Heart left ventricle (tissue), 16 donors: Measurements from ENCODE around the gene MGLL. TPM values are rescaled to one million over a fixed set of nuclear protein-coding genes. Genes with fewer than 3 reads are reported as not detected.

Experiments
- ATAC-seq, 4 donors: fragments of 200-7000 bp; cut with Tn5 transposase; one replicate each; pipeline ENCODE4 v1.9.1; 2020 to 2022; ENCODE audit warnings: moderate library complexity in 4 of 4, mild to moderate bottlenecking in 3 of 4, moderate number of reproducible peaks in 1 of 4
- DNase-seq, 5 donors: peaks; one replicate each; pipeline ENCODE4 v3.0.0-alpha.2; 2020
- H3K27ac ChIP-seq, 12 donors: fragments of 200-600 bp; sonication (generic) in 4 of 12; one replicate each; pipeline versions ENCODE4 v1.5.0 to v1.8.0; 2016 to 2022; ENCODE audit warnings: mild to moderate bottlenecking in 2 of 12
- H3K27me3 ChIP-seq, 9 donors: fragments of 200-600 bp; sonication (generic) in 2 of 9; one replicate each; pipeline versions ENCODE4 v1.5.1 to v1.8.0; 2016 to 2022; ENCODE audit warnings: mild to moderate bottlenecking in 3 of 9
- H3K36me3 ChIP-seq, 9 donors: fragments of 200-600 bp; sonication (generic) in 2 of 9; one replicate each; pipeline versions ENCODE4 v1.5.0 to v1.8.0; 2018 to 2022; ENCODE audit warnings: mild to moderate bottlenecking in 2 of 9
- H3K4me1 ChIP-seq, 12 donors: fragments of 200-600 bp; sonication (generic) in 4 of 12; one replicate each; pipeline versions ENCODE4 v1.5.0 to v1.8.0; 2016 to 2022; ENCODE audit warnings: mild to moderate bottlenecking in 3 of 12
- H3K4me3 ChIP-seq, 12 donors: fragments of 200-600 bp; sonication (generic) in 4 of 12; one replicate each; pipeline versions ENCODE4 v1.5.0 to v1.8.0; 2017 to 2022; ENCODE audit warnings: mild to moderate bottlenecking in 9 of 12, moderate library complexity in 4 of 12
- H3K9me3 ChIP-seq, 12 donors: fragments of 200-600 bp; sonication (generic) in 4 of 12; one replicate each; pipeline versions ENCODE4 v1.5.0 to v1.8.0; 2016 to 2022; ENCODE audit warnings: mild to moderate bottlenecking in 1 of 12
- CTCF ChIP-seq, 12 donors: fragments of 200-600 bp; sonication (generic) in 4 of 12; IDR thresholded peaks; one replicate each; pipeline versions ENCODE4 v1.5.0 to v1.8.0; 2018 to 2022; ENCODE audit warnings: antibody characterized with exemption in 12 of 12, mild to moderate bottlenecking in 5 of 12
- POLR2A ChIP-seq, 2 donors: fragments of 450-650 bp; IDR thresholded peaks; one replicate each; pipeline ENCODE4 v1.6.1; 2017; ENCODE audit warnings: antibody characterized with exemption in 2 of 2, mild to moderate bottlenecking in 2 of 2, moderate library complexity in 2 of 2
- WGBS, 4 donors: extraction: QIAGEN DNeasy Blood & Tissue Kit in 2 of 4; methylation state at CpG; one replicate each; pipeline versions ENCODE4 v1.1.5 to v1.1.7; 2013 to 2018; 5-methylcytosine and 5-hydroxymethylcytosine counted together
- intact Hi-C, 10 donors: fragments of 100-400 bp; cut with DNase I; formaldehyde crosslinking; loops; one replicate each; pipeline versions ENCODE4 v1.11.1 to v1.14.2; 2022
- polyA plus RNA-seq, 2 donors: library from polyadenylated mRNA; stranded (reverse); fragments of 200-250 nt; gene quantifications; one replicate each; pipeline ENCODE4 v1.2.3, GENCODE V29; 2013
- total RNA-seq, 9 donors: library from RNA; depleted of rRNA in 2 of 9; stranded (reverse); fragments of >200 nt in 2 of 9; fragmentation: NEBNext Ultra II Directional in 3 of 9; extraction: Animal tissue kit (Norgen Biotek cat#: 25700) in 3 of 9; gene quantifications; one replicate each; pipeline versions ENCODE4 v1.1.0 to v1.2.4, GENCODE V29; 2016 to 2023
- donor health status: ischemic (EF 13 %, LVEDD 7.1; RV severe dilation, severe dysfunction).
- donor health status: healthy with polysubstance abuse.
- donor health status: DM: no; HTN: yes; CAD: no.
- donor health status: DM: no; HTN: no; CAD: no.
- donor health status: ischemic (EF 25% LVEDD 6.9; RV normal size, moderate dysfunction).
- donor health status: ischemic (EF 25% LVEDD 5.7; RV mildly dilated, moderate dysfunction).
- donor health status: healthy.
- donor health status: DM: yes; HTN: yes; CAD: no.
- donor health status: ischemic (EF 35%, LVEDD 5.7; RV mildly dilated, moderate dysfunction).
- donor health status: nonischemic (EF 11% LVEDD 7.7; RV severe dilation, severe dysfunction).
- donor health status: DM: yes; HTN: yes; CAD: no.
- donor health status: PGD.
- donor health status: ischemic (EF 29% LVEDD 5.4; RV normal size, mild dysfunction).
- donor health status: nonischemic (EF 23%, LVEDD 6.1; RV moderate dilation, normal function).

The MGLL gene
- total and polyA plus RNA-seq, 11 donors, result 38.5 to 119 (median 78.9) TPM

GRCh38 chr3:127676921-127677351 is 145.4 kb downstream of the MGLL start:
- H3K36me3 ChIP-seq, result peaks cover 0 to 48% (median 28%) of the 10 kb centered on the region in 9 donors
- ATAC-seq, result no peak

DNA sequence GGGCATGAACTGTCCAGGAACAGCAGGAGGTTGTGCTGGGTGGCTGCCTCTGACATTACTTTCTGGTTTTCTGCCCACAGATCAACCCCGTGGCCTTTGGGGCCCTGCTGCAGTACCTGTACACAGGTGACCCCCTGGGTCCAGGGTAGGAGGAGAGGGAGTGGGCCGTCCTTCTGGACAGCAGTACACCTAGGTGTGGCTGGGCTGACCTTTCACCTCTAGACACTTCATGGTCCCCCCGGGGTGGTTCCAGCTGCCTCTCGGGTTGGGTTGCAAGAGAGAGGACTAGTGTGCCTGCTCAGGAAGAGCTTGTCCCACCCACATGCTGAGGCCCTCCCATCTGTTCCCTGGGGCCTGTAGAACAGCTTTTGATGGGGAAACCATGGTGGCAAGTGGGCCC is 145.9 kb downstream of the MGLL start:
- H3K27ac ChIP-seq, result no peak overlapping the region
- no peak for TF ChIP-seq POLR2A (IDR thresholded peaks at IDR 0.05)
- WGBS, 4 donors, result 58 to 80% (median 74%) methylated on average over 2 to 4 of the region's 4 CpGs
- no peak for ATAC-seq
- no peaks in the 10 kb centered on the region for H3K9me3 ChIP-seq
- H3K27me3 ChIP-seq, result no peaks in the 10 kb centered on the region
- peaks cover 2 to 35% (median 21%) of the 10 kb centered on the region in 12 donors for H3K4me1 ChIP-seq
- peak in 2 of 5 donors; percentile 14 to 34 for DNase-seq
- H3K36me3 ChIP-seq, result peaks cover 0 to 48% (median 28%) of the 10 kb centered on the region in 9 donors
- no peak overlapping the region for H3K4me3 ChIP-seq
- intact Hi-C loops, result loop anchor here in 2 of 10 donors (10.0 kb wide), 2 partner anchors 82 to 378 kb away; partner anchors contain the start of genes MCM2 (in 1 of the 2), SEC61A1 (in 1 of the 2) and TPRA1 (in 1 of the 2)

More at GRCh38 chr3:127676921-127677351, 145.4 kb downstream of the MGLL start:
- peaks cover 2 to 30% (median 17%) of the 10 kb centered on the region in 12 donors for H3K4me1 ChIP-seq
- no peaks in the 10 kb centered on the region for H3K27me3 ChIP-seq
- H3K9me3 ChIP-seq, result no peaks in the 10 kb centered on the region
- TF ChIP-seq CTCF (IDR thresholded peaks at IDR 0.05) (no peak), POLR2A (IDR thresholded peaks at IDR 0.05) (no peak)
- no peak overlapping the region for H3K27ac ChIP-seq
- WGBS, 4 donors, result 95 to 98% (median 95%) methylated on average over 13 to 21 of the region's 21 CpGs
- H3K4me3 ChIP-seq, result no peak overlapping the region
- intact Hi-C loops, result loop anchor here in 2 of 10 donors (10.0 kb wide), 2 partner anchors 82 to 378 kb away; partner anchors contain the start of genes MCM2 (in 1 of the 2), SEC61A1 (in 1 of the 2) and TPRA1 (in 1 of the 2)
- peak in 2 of 5 donors; percentile 11 to 56 for DNase-seq

GRCh38 chr3:127675651-127676391 is 146.5 kb downstream of the MGLL start:
- ATAC-seq (no peak), DNase-seq (peak in 2 of 5 donors; percentile 17 to 56)
- WGBS, 4 donors, result 90 to 95% (median 91%) methylated on average over 20 to 29 of the region's 29 CpGs
- no peak overlapping the region for H3K27ac ChIP-seq
- H3K36me3 ChIP-seq, result peaks cover 0 to 48% (median 28%) of the 10 kb centered on the region in 9 donors
- H3K27me3 ChIP-seq, result no peaks in the 10 kb centered on the region
- intact Hi-C loops, result loop anchor here in 2 of 10 donors (10.0 kb wide), 2 partner anchors 81 to 379 kb away; partner anchors contain the start of genes MCM2 (in 1 of the 2), SEC61A1 (in 1 of the 2) and TPRA1 (in 1 of the 2)
- H3K4me3 ChIP-seq, result no peak overlapping the region
- H3K9me3 ChIP-seq, result no peaks in the 10 kb centered on the region
- peaks cover 2 to 36% (median 22%) of the 10 kb centered on the region in 12 donors for H3K4me1 ChIP-seq
- TF ChIP-seq CTCF (IDR thresholded peaks at IDR 0.05) (no peak), POLR2A (IDR thresholded peaks at IDR 0.05) (no peak)

DNA sequence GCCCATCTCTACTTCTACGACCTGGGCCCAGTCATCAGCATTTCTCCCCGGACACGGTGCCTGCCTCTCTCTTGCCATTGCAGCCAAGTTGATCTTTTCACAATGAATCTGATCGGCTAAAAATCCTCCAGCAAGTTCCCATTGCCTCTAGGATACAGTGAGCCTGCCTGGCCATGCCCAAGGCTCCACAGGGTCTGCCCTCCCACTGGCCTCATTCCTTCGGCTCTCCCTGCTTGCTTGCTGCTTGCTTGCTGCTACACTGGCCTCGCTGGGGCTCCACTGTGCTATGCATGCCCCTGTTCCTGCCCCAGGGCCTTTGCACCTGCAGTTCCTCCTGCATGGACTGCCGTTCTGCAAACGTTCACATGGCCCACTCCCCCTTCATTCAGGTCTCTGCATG is 147.5 kb downstream of the MGLL start:
- Histone ChIP-seq H3K27me3 (no peaks in the 10 kb centered on the region), H3K4me3 (peak overlapping the region in 1 of 12 donors; percentile 100), H3K9me3 (no peaks in the 10 kb centered on the region), H3K36me3 (peaks cover 0 to 41% (median 28%) of the 10 kb centered on the region in 9 donors), H3K4me1 (peaks cover 2 to 36% (median 22%) of the 10 kb centered on the region in 12 donors), H3K27ac (no peak overlapping the region)
- TF ChIP-seq CTCF (IDR thresholded peaks at IDR 0.05) (no peak), POLR2A (IDR thresholded peaks at IDR 0.05) (no peak)
- intact Hi-C loops, result loop anchor here in 4 of 10 donors (5.0 to 10.0 kb wide), 4 partner anchors 80 to 380 kb away; partner anchors contain the start of genes MGLL (in 2 of the 4), MCM2 (in 1 of the 4), SEC61A1 (in 1 of the 4) and TPRA1 (in 1 of the 4)
- 85 to 92% (median 91%) methylated on average over 8 of the region's 8 CpGs for WGBS, 4 donors
- ATAC-seq (no peak), DNase-seq (peak in 2 of 5 donors; percentile 18 to 56)
